ENCODE measurements around the gene ANXA5. TPM values are rescaled to one million over a fixed set of nuclear protein-coding genes. Genes with fewer than 3 reads are reported as not detected.

ANXA5 gene
- total and polyA plus RNA-seq, 2 experiments from 2014 or later: 129 to 181 TPM

GRCh38 chr4:121653214-121653613 is 43.6 kb downstream of the ANXA5 start (continued):
- TF ChIP-seq POLR2AphosphoS5 (IDR thresholded peaks at IDR 0.05; ENCODE audit: low read depth) (no peak), ZNF114 (CRISPR knock-in tag; IDR thresholded peaks at IDR 0.05) (no peak), STAT1 (IDR thresholded peaks at IDR 0.05; ENCODE audit: unreplicated experiment) (no peak), ZNF331 (CRISPR knock-in tag; IDR thresholded peaks at IDR 0.05; ENCODE audit: low read depth) (no peak), EZH2 (IDR thresholded peaks at IDR 0.05; ENCODE audit: low read depth, unreplicated experiment) (no peak), ETS1 (IDR thresholded peaks at IDR 0.05) (no peak), EZH2phosphoT487 (IDR thresholded peaks at IDR 0.05; ENCODE audit: unreplicated experiment) (no peak)

GRCh38 chr4:121651597-121651996 is 45.2 kb downstream of the ANXA5 start:
- no peaks in the 10 kb centered on the region for H3K27me3 ChIP-seq (ENCODE audit: insufficient read depth)
- Mint-ChIP-seq H3K36me3 (ENCODE audit: low read depth) (no peaks in the 10 kb centered on the region), H3K27ac (no peak overlapping the region), H3K27me3 (ENCODE audit: insufficient read depth, low read depth, poor library complexity) (peaks cover 2% of the 10 kb centered on the region), H3K4me1 (no peaks in the 10 kb centered on the region), H3K4me3 (no peak overlapping the region), H3K9me3 (no peaks in the 10 kb centered on the region)
- H3K27ac ChIP-seq (ENCODE audit: low read depth): no peak overlapping the region
- H3K4me2 ChIP-seq: no peak overlapping the region
- TF ChIP-seq EZH2 (IDR thresholded peaks at IDR 0.05; ENCODE audit: low read depth, unreplicated experiment) (no peak), ZNF331 (CRISPR knock-in tag; IDR thresholded peaks at IDR 0.05; ENCODE audit: low read depth) (no peak), EZH2phosphoT487 (IDR thresholded peaks at IDR 0.05; ENCODE audit: unreplicated experiment) (no peak), CREB1 (CRISPR knock-in tag; IDR thresholded peaks at IDR 0.05; ENCODE audit: low read depth) (no peak), NANOG (IDR thresholded peaks at IDR 0.05; ENCODE audit: borderline replicate concordance) (no peak), POLR2AphosphoS5 (IDR thresholded peaks at IDR 0.05; ENCODE audit: low read depth) (no peak), STAT1 (IDR thresholded peaks at IDR 0.05; ENCODE audit: unreplicated experiment) (no peak)
- TF ChIP-seq, protein P1, sequence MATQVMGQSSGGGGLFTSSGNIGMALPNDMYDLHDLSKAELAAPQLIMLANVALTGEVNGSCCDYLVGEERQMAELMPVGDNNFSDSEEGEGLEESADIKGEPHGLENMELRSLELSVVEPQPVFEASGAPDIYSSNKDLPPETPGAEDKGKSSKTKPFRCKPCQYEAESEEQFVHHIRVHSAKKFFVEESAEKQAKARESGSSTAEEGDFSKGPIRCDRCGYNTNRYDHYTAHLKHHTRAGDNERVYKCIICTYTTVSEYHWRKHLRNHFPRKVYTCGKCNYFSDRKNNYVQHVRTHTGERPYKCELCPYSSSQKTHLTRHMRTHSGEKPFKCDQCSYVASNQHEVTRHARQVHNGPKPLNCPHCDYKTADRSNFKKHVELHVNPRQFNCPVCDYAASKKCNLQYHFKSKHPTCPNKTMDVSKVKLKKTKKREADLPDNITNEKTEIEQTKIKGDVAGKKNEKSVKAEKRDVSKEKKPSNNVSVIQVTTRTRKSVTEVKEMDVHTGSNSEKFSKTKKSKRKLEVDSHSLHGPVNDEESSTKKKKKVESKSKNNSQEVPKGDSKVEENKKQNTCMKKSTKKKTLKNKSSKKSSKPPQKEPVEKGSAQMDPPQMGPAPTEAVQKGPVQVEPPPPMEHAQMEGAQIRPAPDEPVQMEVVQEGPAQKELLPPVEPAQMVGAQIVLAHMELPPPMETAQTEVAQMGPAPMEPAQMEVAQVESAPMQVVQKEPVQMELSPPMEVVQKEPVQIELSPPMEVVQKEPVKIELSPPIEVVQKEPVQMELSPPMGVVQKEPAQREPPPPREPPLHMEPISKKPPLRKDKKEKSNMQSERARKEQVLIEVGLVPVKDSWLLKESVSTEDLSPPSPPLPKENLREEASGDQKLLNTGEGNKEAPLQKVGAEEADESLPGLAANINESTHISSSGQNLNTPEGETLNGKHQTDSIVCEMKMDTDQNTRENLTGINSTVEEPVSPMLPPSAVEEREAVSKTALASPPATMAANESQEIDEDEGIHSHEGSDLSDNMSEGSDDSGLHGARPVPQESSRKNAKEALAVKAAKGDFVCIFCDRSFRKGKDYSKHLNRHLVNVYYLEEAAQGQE (IDR thresholded peaks at IDR 0.05; ENCODE audit: unreplicated experiment): no peak
- TF ChIP-seq, protein P2, sequence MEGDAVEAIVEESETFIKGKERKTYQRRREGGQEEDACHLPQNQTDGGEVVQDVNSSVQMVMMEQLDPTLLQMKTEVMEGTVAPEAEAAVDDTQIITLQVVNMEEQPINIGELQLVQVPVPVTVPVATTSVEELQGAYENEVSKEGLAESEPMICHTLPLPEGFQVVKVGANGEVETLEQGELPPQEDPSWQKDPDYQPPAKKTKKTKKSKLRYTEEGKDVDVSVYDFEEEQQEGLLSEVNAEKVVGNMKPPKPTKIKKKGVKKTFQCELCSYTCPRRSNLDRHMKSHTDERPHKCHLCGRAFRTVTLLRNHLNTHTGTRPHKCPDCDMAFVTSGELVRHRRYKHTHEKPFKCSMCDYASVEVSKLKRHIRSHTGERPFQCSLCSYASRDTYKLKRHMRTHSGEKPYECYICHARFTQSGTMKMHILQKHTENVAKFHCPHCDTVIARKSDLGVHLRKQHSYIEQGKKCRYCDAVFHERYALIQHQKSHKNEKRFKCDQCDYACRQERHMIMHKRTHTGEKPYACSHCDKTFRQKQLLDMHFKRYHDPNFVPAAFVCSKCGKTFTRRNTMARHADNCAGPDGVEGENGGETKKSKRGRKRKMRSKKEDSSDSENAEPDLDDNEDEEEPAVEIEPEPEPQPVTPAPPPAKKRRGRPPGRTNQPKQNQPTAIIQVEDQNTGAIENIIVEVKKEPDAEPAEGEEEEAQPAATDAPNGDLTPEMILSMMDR (conservative IDR thresholded peaks at IDR 0.05; ENCODE audit: low read depth in 2 of 2): no peak
- DNase-seq (ENCODE audit: low spot score) (no peak), ATAC-seq (no peak)
- H3K9me2 ChIP-seq (ENCODE audit: insufficient read depth): no peaks in the 10 kb centered on the region; the same call in 1 of the 2 replicates
- H3K79me2 ChIP-seq (replicated peaks; ENCODE audit: insufficient read depth): no peaks in the 10 kb centered on the region
- no peaks in the 10 kb centered on the region for H3F3A ChIP-seq (replicated peaks; ENCODE audit: low read depth)
- H4K20me1 ChIP-seq (replicated peaks; ENCODE audit: insufficient read depth): no peaks in the 10 kb centered on the region
- H3K4me1 ChIP-seq (ENCODE audit: insufficient read depth): no peaks in the 10 kb centered on the region
- no peak overlapping the region for H3K4me3 ChIP-seq
- no peak overlapping the region for H2AFZ ChIP-seq
- no peaks in the 10 kb centered on the region for H3K36me3 ChIP-seq (ENCODE audit: insufficient read depth)
